Mesodermal cell (in vitro differentiated cells): ENCODE measurements around the gene ST3GAL2.

Experiments
- H3K27ac ChIP-seq: 2 replicates; pipeline ENCODE4 v1.7.0; 2013; ENCODE audit warnings: mild to moderate bottlenecking, low read depth, low read length, moderate library complexity; ENCODE audit not compliant: severe bottlenecking
- H3K36me3 ChIP-seq: 2 replicates; pipeline ENCODE4 v1.7.1; 2013; ENCODE audit warnings: mild to moderate bottlenecking, low read length, moderate library complexity; ENCODE audit not compliant: control insufficient read depth, insufficient read depth
- H3K4me1 ChIP-seq: one replicate; pipeline ENCODE4 v1.7.1; 2013; ENCODE audit warnings: mild to moderate bottlenecking, low read length; ENCODE audit not compliant: insufficient read depth, control insufficient read depth, poor library complexity, severe bottlenecking
- H3K4me3 ChIP-seq: 2 replicates; pipeline ENCODE4 v1.7.0; 2013; ENCODE audit warnings: low read length, control low read depth, mild to moderate bottlenecking; ENCODE audit not compliant: insufficient read depth, poor library complexity, severe bottlenecking; ENCODE audit errors: extremely low read depth
- H3K9me3 ChIP-seq: 2 replicates; pipeline ENCODE4 v1.7.1; 2013; ENCODE audit warnings: mild to moderate bottlenecking, low read length, moderate library complexity; ENCODE audit not compliant: control insufficient read depth
- WGBS, 2 experiments: methylation state at CpG; one replicate each; pipeline ENCODE4 v1.1.5; 2013; ENCODE audit warnings: missing lambda C conversion rate in 2 of 2; ENCODE audit not compliant: insufficient coverage in 2 of 2; 5-methylcytosine and 5-hydroxymethylcytosine counted together

The ST3GAL2 gene

DNA sequence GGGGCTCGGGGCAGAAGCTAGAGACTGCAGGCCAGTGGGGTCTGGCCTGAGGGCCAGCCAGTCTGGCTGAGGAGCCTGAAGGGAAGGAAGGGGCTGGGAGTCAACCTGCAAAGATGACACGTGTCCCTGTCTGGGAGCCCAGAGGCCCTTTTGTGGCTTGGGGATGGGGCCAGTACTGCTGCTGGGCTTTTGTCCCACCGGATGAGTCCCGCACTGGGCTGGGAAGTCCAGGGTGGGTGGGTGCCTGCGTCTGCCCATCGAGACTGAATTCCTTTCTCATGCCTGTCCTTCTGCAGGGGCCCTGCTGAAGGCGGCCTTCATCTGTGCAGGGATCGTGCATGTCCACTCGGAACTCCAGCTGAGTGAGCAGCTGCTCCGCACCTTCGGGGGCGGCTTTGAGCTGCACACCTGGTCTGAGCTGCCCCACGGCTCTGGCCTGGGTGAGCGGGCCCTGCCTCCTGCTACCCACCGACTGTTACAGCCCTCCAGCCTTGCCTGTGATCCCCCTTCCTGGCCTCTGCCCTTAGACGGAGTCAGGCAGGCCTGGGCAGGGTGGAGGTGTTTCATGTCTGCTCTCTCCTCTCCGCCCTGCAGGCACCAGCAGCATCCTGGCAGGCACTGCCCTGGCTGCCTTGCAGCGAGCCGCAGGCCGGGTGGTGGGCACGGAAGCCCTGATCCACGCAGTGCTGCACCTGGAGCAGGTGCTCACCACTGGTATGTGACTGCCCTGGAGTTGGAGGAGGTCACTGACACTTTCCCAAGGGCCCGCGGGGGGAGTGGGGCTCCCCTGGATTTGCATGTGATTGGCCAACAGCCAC is 36.4 kb upstream of the ST3GAL2 start:
- H3K4me1 ChIP-seq = peaks cover 18% of the 10 kb centered on the region
- H3K27ac ChIP-seq = no peak overlapping the region
- H3K9me3 ChIP-seq = no peaks in the 10 kb centered on the region
- WGBS, 2 experiments = 89 to 91% methylated on average over 18 to 24 of the region's 24 CpGs
- H3K36me3 ChIP-seq = peaks cover 20% of the 10 kb centered on the region
- H3K4me3 ChIP-seq = no peak overlapping the region

- WGBS, 2 experiments = 93 to 94% methylated on average over 16 to 20 of the region's 22 CpGs
- Histone ChIP-seq H3K9me3 (no peaks in the 10 kb centered on the region), H3K4me1 (peaks cover 18% of the 10 kb centered on the region), H3K4me3 (no peak overlapping the region), H3K27ac (no peak overlapping the region), H3K36me3 (peaks cover 13% of the 10 kb centered on the region)
These were observed 35.6 kb upstream of the ST3GAL2 start for GRCh38 chr16:70474320-70475053.

GRCh38 chr16:70473446-70474319 is 34.8 kb upstream of the ST3GAL2 start:
- Histone ChIP-seq H3K4me3 (no peak overlapping the region), H3K9me3 (no peaks in the 10 kb centered on the region), H3K36me3 (peaks cover 5% of the 10 kb centered on the region), H3K4me1 (peaks cover 18% of the 10 kb centered on the region), H3K27ac (no peak overlapping the region)
- WGBS, 2 experiments = 94 to 95% methylated on average over 15 to 18 of the region's 21 CpGs

- Histone ChIP-seq H3K4me3 (no peak overlapping the region), H3K4me1 (peaks cover 18% of the 10 kb centered on the region), H3K27ac (no peak overlapping the region), H3K9me3 (no peaks in the 10 kb centered on the region), H3K36me3 (no peaks in the 10 kb centered on the region)
- WGBS, 2 experiments = 95 to 97% methylated on average over 27 to 28 of the region's 28 CpGs
These were observed 34.0 kb upstream of the ST3GAL2 start for GRCh38 chr16:70472786-70473433.

GRCh38 chr16:70470927-70471341 is 32.0 kb upstream of the ST3GAL2 start:
- WGBS, 2 experiments = 84 to 86% methylated on average over 4 to 12 of the region's 17 CpGs
- Histone ChIP-seq H3K4me3 (no peak overlapping the region), H3K4me1 (peaks cover 10% of the 10 kb centered on the region), H3K27ac (no peak overlapping the region), H3K36me3 (no peaks in the 10 kb centered on the region), H3K9me3 (no peaks in the 10 kb centered on the region)

DNA sequence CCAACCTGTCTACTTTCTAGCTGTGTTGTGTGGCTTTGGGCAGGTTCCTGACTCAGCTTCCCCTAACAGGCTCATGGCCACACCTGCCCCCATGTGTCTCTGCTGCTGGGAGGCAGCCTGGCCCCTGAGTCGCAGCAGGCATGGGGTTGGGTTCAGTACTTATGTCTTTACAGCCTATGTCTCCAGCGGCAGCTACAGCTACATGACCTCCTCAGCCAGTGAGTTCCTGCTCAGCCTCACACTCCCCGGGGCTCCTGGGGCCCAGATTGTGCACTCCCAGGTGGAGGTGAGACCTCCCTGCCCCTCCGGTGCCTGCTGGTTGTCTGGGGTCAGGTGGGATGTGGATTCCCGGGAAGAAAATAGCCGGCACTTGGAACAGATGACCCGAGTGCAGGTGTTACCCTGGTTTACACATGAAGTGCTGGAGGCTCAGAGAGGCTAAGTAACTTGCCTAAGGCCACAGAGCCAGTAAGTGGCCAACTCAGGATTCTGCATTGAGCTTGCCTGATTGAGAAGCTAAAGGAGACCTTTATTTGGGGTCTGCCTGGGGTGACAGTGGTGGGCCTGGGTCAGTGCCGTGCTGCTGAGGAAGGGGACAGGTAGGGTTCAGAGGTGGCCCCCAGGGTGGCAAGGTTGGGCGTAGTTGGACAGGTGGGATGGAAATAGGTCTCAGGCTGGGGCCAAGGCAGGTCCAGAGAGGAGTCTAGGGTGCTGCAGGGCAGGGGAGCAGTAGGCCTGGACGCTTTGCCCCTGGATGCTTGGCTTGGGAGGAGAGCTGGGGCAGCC is 31.4 kb upstream of the ST3GAL2 start:
- Histone ChIP-seq H3K4me3 (no peak overlapping the region), H3K4me1 (peaks cover 6% of the 10 kb centered on the region), H3K36me3 (no peaks in the 10 kb centered on the region), H3K9me3 (no peaks in the 10 kb centered on the region), H3K27ac (no peak overlapping the region)
- WGBS, 2 experiments = 92 to 94% methylated on average over 6 to 8 of the region's 10 CpGs

GRCh38 chr16:70468776-70469525 is 30.1 kb upstream of the ST3GAL2 start:
- WGBS, 2 experiments = 84 to 97% methylated on average over 7 to 11 of the region's 16 CpGs
- Histone ChIP-seq H3K27ac (no peak overlapping the region), H3K36me3 (no peaks in the 10 kb centered on the region), H3K4me3 (no peak overlapping the region), H3K4me1 (no peaks in the 10 kb centered on the region), H3K9me3 (no peaks in the 10 kb centered on the region)

DNA sequence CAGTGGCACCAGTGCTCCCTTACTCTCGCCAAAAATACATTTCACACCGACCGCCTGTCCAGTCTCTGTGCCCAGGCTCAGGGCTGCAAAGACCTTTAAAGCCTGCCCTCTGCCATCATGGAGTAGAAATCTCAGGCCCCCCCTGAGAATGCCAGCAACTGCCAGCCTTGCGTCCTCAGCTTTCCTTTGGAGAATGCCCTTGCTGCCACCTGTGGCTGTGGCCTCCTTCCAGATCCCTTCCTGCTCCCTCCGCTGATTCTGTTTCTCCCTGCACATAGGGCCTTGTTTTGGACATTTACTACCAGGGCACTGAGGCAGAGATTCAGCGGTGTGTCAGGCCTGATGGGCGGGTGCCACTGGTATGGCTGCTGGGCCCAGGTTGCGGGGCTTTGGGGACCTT is 28.7 kb upstream of the ST3GAL2 start:
- Histone ChIP-seq H3K9me3 (no peaks in the 10 kb centered on the region), H3K36me3 (no peaks in the 10 kb centered on the region), H3K4me3 (no peak overlapping the region), H3K4me1 (no peaks in the 10 kb centered on the region), H3K27ac (no peak overlapping the region)
- 87 to 98% methylated on average over 8 of the region's 8 CpGs for WGBS, 2 experiments

GRCh38 chr16:70467113-70467512 is 28.2 kb upstream of the ST3GAL2 start:
- no peak overlapping the region for H3K27ac ChIP-seq
- no peaks in the 10 kb centered on the region for H3K9me3 ChIP-seq
- no peaks in the 10 kb centered on the region for H3K36me3 ChIP-seq
- H3K4me1 ChIP-seq = no peaks in the 10 kb centered on the region
- WGBS, 2 experiments = 89 to 91% methylated on average over 6 to 9 of the region's 11 CpGs
- H3K4me3 ChIP-seq = no peak overlapping the region
